Measurements from ENCODE around the gene SLC9A9. TPM values are rescaled to one million over a fixed set of nuclear protein-coding genes. Genes with fewer than 3 reads are reported as not detected.
"Not testable (repeated sequence)": the region's sequence is repeated elsewhere in the genome, so short reads cannot be mapped to it uniquely, and the experiment has no call there.

Gene SLC9A9
- total RNA-seq, 1 donor from 2014 or later: 2.3 TPM

- no peak for DNase-seq (ENCODE audit: low read depth, low spot score)
Observed at GRCh38 chr3:143562789-143563188, 285.5 kb downstream of the SLC9A9 start.

GRCh38 chr3:143559296-143559695 is 289.0 kb downstream of the SLC9A9 start:
- no peak for DNase-seq (ENCODE audit: low read depth, low spot score)

GRCh38 chr3:143552851-143553250 is 295.4 kb downstream of the SLC9A9 start:
- no peak for DNase-seq (ENCODE audit: low read depth, low spot score)

GRCh38 chr3:143551761-143552160 is 296.5 kb downstream of the SLC9A9 start:
- DNase-seq (ENCODE audit: low read depth, low spot score): no peak

- no peak for DNase-seq (ENCODE audit: low read depth, low spot score)
Observed at GRCh38 chr3:143548861-143549497, 299.3 kb downstream of the SLC9A9 start.

- DNase-seq (ENCODE audit: low read depth, low spot score): no peak
Observed at GRCh38 chr3:143548393-143548792, 299.9 kb downstream of the SLC9A9 start.

GRCh38 chr3:143538577-143538981 is 309.7 kb downstream of the SLC9A9 start:
- no peak for DNase-seq (ENCODE audit: low read depth, low spot score)

- DNase-seq (ENCODE audit: low read depth, low spot score): no peak
Observed at GRCh38 chr3:143538061-143538460, 310.2 kb downstream of the SLC9A9 start.

- DNase-seq (ENCODE audit: low read depth, low spot score): no peak
Observed at GRCh38 chr3:143536817-143537535, 311.3 kb downstream of the SLC9A9 start.

GRCh38 chr3:143535994-143536784 is 312.1 kb downstream of the SLC9A9 start:
- DNase-seq (ENCODE audit: low read depth, low spot score): no peak

GRCh38 chr3:143533391-143533790 is 314.9 kb downstream of the SLC9A9 start:
- DNase-seq (ENCODE audit: low read depth, low spot score): no peak

GRCh38 chr3:143532091-143532490 is 316.2 kb downstream of the SLC9A9 start:
- DNase-seq (ENCODE audit: low read depth, low spot score): no peak

GRCh38 chr3:143531101-143531500 is 317.2 kb downstream of the SLC9A9 start:
- no peak for DNase-seq (ENCODE audit: low read depth, low spot score)

GRCh38 chr3:143529798-143530197 is 318.5 kb downstream of the SLC9A9 start:
- no peak for DNase-seq (ENCODE audit: low read depth, low spot score)

- DNase-seq (ENCODE audit: low read depth, low spot score): no peak
Observed at GRCh38 chr3:143529018-143529478, 319.2 kb downstream of the SLC9A9 start.

GRCh38 chr3:143526011-143526545 is 322.2 kb downstream of the SLC9A9 start:
- no peak for DNase-seq (ENCODE audit: low read depth, low spot score)

GRCh38 chr3:143525408-143525807 is 322.9 kb downstream of the SLC9A9 start:
- no peak for DNase-seq (ENCODE audit: low read depth, low spot score)

GRCh38 chr3:143521803-143522202 is 326.5 kb downstream of the SLC9A9 start:
- no peak for DNase-seq (ENCODE audit: low read depth, low spot score)

- not testable (repeated sequence) for DNase-seq (ENCODE audit: low read depth, low spot score)
Observed at GRCh38 chr3:143517131-143517530, 331.1 kb downstream of the SLC9A9 start.

- no peak for DNase-seq (ENCODE audit: low read depth, low spot score)
Observed at GRCh38 chr3:143514874-143515273, 333.4 kb downstream of the SLC9A9 start.

GRCh38 chr3:143514109-143514508 is 334.2 kb downstream of the SLC9A9 start:
- DNase-seq (ENCODE audit: low read depth, low spot score): no peak

Measured in pulmonary artery endothelial cell (primary cell).